HFFc6 (cell line): ENCODE data around the gene UBAC2. TPM values are rescaled to one million over a fixed set of nuclear protein-coding genes. Genes with fewer than 3 reads are reported as not detected.
"Not testable (repeated sequence)": the region's sequence is repeated elsewhere in the genome, so short reads cannot be mapped to it uniquely, and the experiment has no call there.

Source experiments
- DNase-seq: peaks from one replicate; pipeline ENCODE4 v3.0.0-alpha.2; 2018
- H3K27ac Mint-ChIP-seq: 2 replicates; pipeline ENCODE4 v1.8.0; 2020; ENCODE audit warnings: mild to moderate bottlenecking, mixed read lengths
- H3K27me3 Mint-ChIP-seq: 2 replicates; pipeline ENCODE4 v1.8.0; 2021; ENCODE audit warnings: mild to moderate bottlenecking, moderate library complexity, mixed read lengths; ENCODE audit not compliant: insufficient read depth
- H3K36me3 Mint-ChIP-seq: 2 replicates; pipeline ENCODE4 v1.8.0; 2021; ENCODE audit warnings: low read depth, mixed read lengths
- H3K4me1 Mint-ChIP-seq: 2 replicates; pipeline ENCODE4 v1.8.0; 2020; ENCODE audit warnings: low read depth, mixed read lengths
- H3K4me3 Mint-ChIP-seq: 2 replicates; pipeline ENCODE4 v1.8.0; 2020; ENCODE audit warnings: mild to moderate bottlenecking, moderate library complexity, mixed read lengths
- H3K9me3 Mint-ChIP-seq: 2 replicates; pipeline ENCODE4 v1.8.0; 2020; ENCODE audit warnings: mild to moderate bottlenecking, mixed read lengths
- total RNA-seq, 6 experiments: library from RNA; stranded (reverse); fragmentation: NEBNext Ultra II Directional; extraction: Animal tissue kit (Norgen Biotek cat#: 25700); gene quantifications; 2 replicates in 1 of 6; 3 replicates in 5 of 6; pipeline ENCODE4 v1.2.3, GENCODE V29; 2021
- TF ChIP-seq, protein P1 (sequence below): fragments of 200-600 bp; sonication (generic); IDR thresholded peaks from 2 replicates; pipeline ENCODE4 v1.5.0; 2021; ENCODE audit warnings: antibody characterized with exemption, mild to moderate bottlenecking

UBAC2 gene
- total RNA-seq, 6 experiments from 2014 or later, result 38.8 to 53.5 (median 46.4) TPM

DNA sequence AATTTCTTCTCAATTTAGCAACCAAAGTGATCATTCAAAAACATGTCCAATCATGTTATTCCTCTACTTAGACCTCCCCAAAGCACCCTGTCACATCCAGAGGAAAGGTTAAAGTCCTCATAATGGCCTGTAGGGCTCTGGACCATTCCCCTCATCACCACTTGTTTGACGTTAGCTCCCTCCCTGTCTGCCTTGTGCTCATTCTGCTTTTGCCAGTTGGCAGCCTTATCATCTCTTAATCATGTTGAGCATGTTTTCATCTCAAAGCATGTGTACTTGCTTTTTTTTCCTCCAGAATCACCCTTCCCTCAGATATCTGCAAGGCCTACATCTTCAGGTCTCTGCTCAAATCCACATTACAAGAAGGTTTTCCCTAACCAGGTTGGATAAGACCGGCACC, 25.9 kb downstream of the UBAC2 start:
- no peak for DNase-seq
- peaks cover 19% of the 10 kb centered on the region for H3K36me3 Mint-ChIP-seq
- TF ChIP-seq, protein P1, sequence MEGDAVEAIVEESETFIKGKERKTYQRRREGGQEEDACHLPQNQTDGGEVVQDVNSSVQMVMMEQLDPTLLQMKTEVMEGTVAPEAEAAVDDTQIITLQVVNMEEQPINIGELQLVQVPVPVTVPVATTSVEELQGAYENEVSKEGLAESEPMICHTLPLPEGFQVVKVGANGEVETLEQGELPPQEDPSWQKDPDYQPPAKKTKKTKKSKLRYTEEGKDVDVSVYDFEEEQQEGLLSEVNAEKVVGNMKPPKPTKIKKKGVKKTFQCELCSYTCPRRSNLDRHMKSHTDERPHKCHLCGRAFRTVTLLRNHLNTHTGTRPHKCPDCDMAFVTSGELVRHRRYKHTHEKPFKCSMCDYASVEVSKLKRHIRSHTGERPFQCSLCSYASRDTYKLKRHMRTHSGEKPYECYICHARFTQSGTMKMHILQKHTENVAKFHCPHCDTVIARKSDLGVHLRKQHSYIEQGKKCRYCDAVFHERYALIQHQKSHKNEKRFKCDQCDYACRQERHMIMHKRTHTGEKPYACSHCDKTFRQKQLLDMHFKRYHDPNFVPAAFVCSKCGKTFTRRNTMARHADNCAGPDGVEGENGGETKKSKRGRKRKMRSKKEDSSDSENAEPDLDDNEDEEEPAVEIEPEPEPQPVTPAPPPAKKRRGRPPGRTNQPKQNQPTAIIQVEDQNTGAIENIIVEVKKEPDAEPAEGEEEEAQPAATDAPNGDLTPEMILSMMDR, result no peak
- H3K9me3 Mint-ChIP-seq, result no peaks in the 10 kb centered on the region
- no peak overlapping the region for H3K4me3 Mint-ChIP-seq
- peak overlapping the region; percentile 7 for H3K27ac Mint-ChIP-seq
- H3K27me3 Mint-ChIP-seq, result no peaks in the 10 kb centered on the region
- peaks cover 63% of the 10 kb centered on the region for H3K4me1 Mint-ChIP-seq

DNA sequence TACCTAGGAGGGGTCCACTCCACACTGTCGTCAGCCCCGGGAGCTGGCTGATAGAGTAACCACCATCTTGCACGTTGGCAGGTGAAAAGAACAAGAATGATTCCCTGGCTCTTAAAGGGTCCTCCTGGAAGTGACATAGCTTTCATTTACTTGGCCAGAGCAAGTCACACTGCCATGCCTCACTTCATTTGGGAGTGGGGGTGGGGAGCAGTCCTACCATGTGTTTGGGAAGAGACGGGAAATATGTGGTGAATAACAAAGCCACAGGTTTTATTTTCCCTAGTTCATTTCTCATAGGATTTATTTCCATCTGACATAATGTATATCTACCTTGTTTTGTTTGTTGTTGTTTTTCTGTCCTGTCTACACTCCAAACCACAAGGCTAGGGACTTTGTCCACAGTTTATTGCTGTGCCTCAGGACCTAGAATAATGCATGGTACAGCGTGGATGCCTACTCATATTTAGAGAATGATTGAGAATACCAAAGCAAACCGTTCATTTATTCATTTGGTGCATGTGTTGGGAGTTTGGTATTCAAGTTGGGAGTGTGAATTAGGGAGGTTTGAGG, 26.8 kb downstream of the UBAC2 start:
- Mint-ChIP-seq H3K27me3 (no peaks in the 10 kb centered on the region), H3K4me1 (peaks cover 69% of the 10 kb centered on the region), H3K27ac (peak overlapping the region; percentile 72), H3K9me3 (no peaks in the 10 kb centered on the region), H3K36me3 (peaks cover 16% of the 10 kb centered on the region), H3K4me3 (peak overlapping the region; percentile 52)
- TF ChIP-seq, protein P1, result no peak
- peak; percentile 3 for DNase-seq

DNA sequence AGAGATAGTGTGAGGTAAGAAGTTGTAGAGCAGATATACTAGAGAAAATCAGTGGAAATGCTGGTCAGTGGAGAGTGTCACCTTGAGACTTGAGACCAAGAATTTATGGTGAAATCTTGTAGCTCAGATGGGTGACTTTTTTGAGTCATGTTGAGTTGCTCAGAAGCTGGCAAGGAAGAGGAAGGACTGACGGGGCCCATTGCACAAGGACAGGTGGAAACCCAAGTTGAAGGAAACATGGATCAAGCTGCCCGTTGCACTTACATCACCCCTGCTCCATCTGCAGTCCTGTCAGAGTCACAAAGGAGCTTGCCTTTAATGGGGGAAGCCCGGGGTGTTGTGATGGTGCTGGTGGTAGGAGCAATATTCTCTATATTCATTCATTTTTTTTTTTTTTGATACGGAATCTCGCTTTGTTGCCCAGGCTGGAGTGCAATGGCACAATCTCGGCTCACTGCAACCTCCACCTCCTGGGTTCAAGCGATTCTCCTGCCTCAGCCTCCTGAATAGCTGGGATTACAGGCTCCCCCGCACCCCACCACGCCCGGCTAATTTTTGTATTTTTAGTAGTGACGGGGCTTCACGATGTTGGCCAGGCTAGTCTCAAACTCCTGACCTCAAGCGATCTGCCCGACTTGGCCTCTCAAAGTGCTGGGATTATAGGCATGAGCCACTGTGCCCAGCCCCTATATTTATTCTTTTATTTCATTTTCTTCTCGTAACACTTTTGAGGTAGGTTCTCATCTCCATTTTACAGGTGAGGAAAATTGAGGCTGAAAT, 27.4 kb downstream of the UBAC2 start:
- no peak for DNase-seq
- Mint-ChIP-seq H3K27ac (peak overlapping the region; percentile 86), H3K4me3 (peak overlapping the region; percentile 82), H3K9me3 (no peaks in the 10 kb centered on the region), H3K4me1 (peaks cover 69% of the 10 kb centered on the region), H3K27me3 (no peaks in the 10 kb centered on the region), H3K36me3 (peaks cover 16% of the 10 kb centered on the region)
- TF ChIP-seq, protein P1, result no peak

DNA sequence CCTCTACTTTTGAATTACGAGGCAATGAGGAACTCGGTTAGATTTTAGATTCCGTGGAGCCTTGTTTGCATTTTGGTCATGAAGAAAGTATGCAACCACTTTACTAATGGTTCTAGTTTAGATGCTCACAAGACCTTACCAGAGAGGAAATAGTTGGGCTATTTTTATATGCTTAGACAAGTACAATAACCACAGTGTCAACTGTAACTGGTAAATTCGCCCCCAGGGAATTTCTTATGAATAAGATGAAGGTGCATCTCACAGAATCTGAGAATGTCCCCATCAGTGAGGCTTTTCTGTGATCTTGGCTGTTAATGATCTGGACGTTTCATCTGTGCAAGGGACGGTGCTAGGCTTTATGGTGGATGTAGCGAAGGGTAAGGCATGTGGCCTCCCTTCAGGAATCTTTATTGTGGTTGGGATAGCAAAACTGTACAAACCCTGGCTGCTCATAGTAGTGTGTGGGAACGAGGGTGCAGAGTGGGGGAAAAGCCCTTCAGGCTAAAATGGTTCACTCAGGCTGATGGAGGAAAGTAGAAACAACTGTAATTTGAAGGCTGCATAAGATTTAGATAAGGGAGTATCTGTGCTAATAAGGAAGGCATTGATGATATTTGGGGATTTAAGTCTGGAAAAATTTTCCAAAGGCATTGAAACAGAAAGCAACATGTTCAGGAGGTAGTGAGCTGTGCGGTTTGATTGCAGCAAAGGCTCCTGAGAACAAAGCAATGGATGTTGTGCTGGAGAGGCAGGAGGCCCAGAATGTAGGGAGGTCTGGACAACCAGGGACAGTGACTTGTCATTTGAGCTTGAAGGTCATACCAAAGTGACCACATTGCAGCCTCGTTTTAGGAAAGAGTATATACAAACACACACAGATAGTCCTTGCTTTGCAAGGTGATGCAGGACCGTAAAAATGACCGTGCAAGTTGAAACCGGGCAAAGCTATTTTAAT, 28.4 kb downstream of the UBAC2 start:
- H3K9me3 Mint-ChIP-seq, result no peaks in the 10 kb centered on the region

DNA sequence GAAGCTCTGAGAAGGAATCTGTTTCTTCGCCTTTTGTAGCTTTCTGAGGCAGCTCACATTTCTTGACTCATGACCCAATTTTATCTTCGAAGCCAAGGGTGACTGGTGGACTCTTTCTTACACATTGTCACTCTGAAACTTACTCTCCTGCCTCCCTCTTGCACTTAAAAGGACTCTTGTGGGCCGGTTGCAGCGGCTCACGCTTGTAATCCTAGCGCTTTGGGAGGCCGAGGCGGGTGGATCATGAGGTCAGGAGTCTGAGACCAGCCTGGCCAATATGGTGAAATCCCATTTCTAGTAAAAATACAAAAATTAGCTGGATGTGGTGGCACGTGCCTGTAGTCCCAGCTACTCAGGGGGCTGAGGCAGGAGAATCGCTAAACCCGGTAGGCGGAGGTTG, 29.9 kb downstream of the UBAC2 start:
- H3K4me3 Mint-ChIP-seq, result not testable (repeated sequence)

More for the DNA sequence above, 28.4 kb downstream of the UBAC2 start:
- H3K27ac Mint-ChIP-seq, result peak overlapping the region; percentile 86
- peak; percentile 91 for DNase-seq
- H3K4me3 Mint-ChIP-seq, result peak overlapping the region; percentile 82
- H3K4me1 Mint-ChIP-seq, result peaks cover 60% of the 10 kb centered on the region
- TF ChIP-seq, protein P1, result no peak
- H3K36me3 Mint-ChIP-seq, result peaks cover 16% of the 10 kb centered on the region
- no peaks in the 10 kb centered on the region for H3K27me3 Mint-ChIP-seq

More for the DNA sequence above, 29.9 kb downstream of the UBAC2 start:
- not testable (repeated sequence) for DNase-seq, H3K27me3 Mint-ChIP-seq, H3K9me3 Mint-ChIP-seq, H3K27ac Mint-ChIP-seq
- Mint-ChIP-seq H3K36me3 (peaks cover 18% of the 10 kb centered on the region), H3K4me1 (peaks cover 50% of the 10 kb centered on the region)
